Astrocyte (in vitro differentiated cells and primary cell): ENCODE results near the gene GGT5. TPM values are rescaled to one million over a fixed set of nuclear protein-coding genes. Genes with fewer than 3 reads are reported as not detected.
A peak's percentile ranks its signal among the peaks of the same experiment; 100 is the strongest.
"Not testable (repeated sequence)": the region's sequence is repeated elsewhere in the genome, so short reads cannot be mapped to it uniquely, and the experiment has no call there.

ENCODE experiments used
- DNase-seq: peaks from one replicate; pipeline ENCODE4 v3.0.0-alpha.2; 2010; ENCODE audit warnings: low read depth
- FAIRE-seq: peaks from 2 replicates; lab custom pipeline; 2011; peaks lifted over from hg19 to GRCh38; lab: Jason Lieb, UNC
- H2AFZ ChIP-seq: 2 replicates; pipeline ENCODE4 v1.6.0; 2012; ENCODE audit warnings: low read depth, low read length, inconsistent platforms
- H3K27ac ChIP-seq: 2 replicates; pipeline ENCODE4 v1.5.1; 2011; ENCODE audit warnings: low read depth, low read length, inconsistent platforms
- H3K27me3 ChIP-seq: 2 replicates; pipeline ENCODE4 v1.6.0; 2011; ENCODE audit warnings: low read length, inconsistent platforms; ENCODE audit not compliant: insufficient read depth
- H3K36me3 ChIP-seq: 2 replicates; pipeline ENCODE4 v1.5.1; 2011; ENCODE audit warnings: low read length, inconsistent platforms; ENCODE audit not compliant: insufficient read depth
- H3K4me1 ChIP-seq: 2 replicates; pipeline ENCODE4 v1.5.1; 2011; ENCODE audit warnings: low read length, inconsistent platforms; ENCODE audit not compliant: insufficient read depth
- H3K4me2 ChIP-seq: 2 replicates; pipeline ENCODE4 v1.6.0; 2012; ENCODE audit warnings: low read length, inconsistent platforms
- H3K4me3 ChIP-seq: 2 replicates; pipeline ENCODE4 v1.5.1; 2011; ENCODE audit warnings: low read depth, mild to moderate bottlenecking, low read length, inconsistent platforms; ENCODE audit not compliant: insufficient read depth
- H3K79me2 ChIP-seq: 2 replicates; pipeline ENCODE4 v1.6.0; 2012; ENCODE audit warnings: mild to moderate bottlenecking, low read length, inconsistent platforms; ENCODE audit not compliant: insufficient read depth
- H3K9ac ChIP-seq: 2 replicates; pipeline ENCODE4 v1.6.0; 2012; ENCODE audit warnings: mild to moderate bottlenecking, low read length, inconsistent platforms
- H3K9me3 ChIP-seq: 2 replicates; pipeline ENCODE4 v1.5.1; 2012; ENCODE audit warnings: low read depth, mild to moderate bottlenecking, low read length, inconsistent platforms; ENCODE audit not compliant: insufficient read depth
- H4K20me1 ChIP-seq: 2 replicates; pipeline ENCODE4 v1.6.0; 2012; ENCODE audit warnings: low read length, inconsistent platforms; ENCODE audit not compliant: insufficient read depth
- H3K27ac Mint-ChIP-seq: one replicate; pipeline ENCODE4 v1.8.0; 2021; ENCODE audit warnings: mild to moderate bottlenecking, mixed read lengths; ENCODE audit not compliant: unreplicated experiment
- H3K27me3 Mint-ChIP-seq: one replicate; pipeline ENCODE4 v1.8.0; 2021; ENCODE audit warnings: low read depth, mixed read lengths; ENCODE audit not compliant: unreplicated experiment
- H3K36me3 Mint-ChIP-seq: one replicate; pipeline ENCODE4 v1.8.0; 2021; ENCODE audit warnings: low read depth, mixed read lengths; ENCODE audit not compliant: unreplicated experiment
- H3K4me1 Mint-ChIP-seq: one replicate; pipeline ENCODE4 v1.8.0; 2021; ENCODE audit warnings: low read depth, mixed read lengths; ENCODE audit not compliant: unreplicated experiment
- H3K4me3 Mint-ChIP-seq: one replicate; pipeline ENCODE4 v1.8.0; 2021; ENCODE audit warnings: mild to moderate bottlenecking, moderate library complexity, mixed read lengths; ENCODE audit not compliant: unreplicated experiment
- H3K9me3 Mint-ChIP-seq: one replicate; pipeline ENCODE4 v1.8.0; 2021; ENCODE audit warnings: mild to moderate bottlenecking, mixed read lengths; ENCODE audit not compliant: unreplicated experiment
- CTCF ChIP-seq: IDR thresholded peaks from 2 replicates; pipeline ENCODE4 v1.5.1; 2011; ENCODE audit warnings: low read depth, mild to moderate bottlenecking, inconsistent platforms, low read length, moderate library complexity; ENCODE audit not compliant: insufficient read depth
- EZH2 ChIP-seq: IDR thresholded peaks from 2 replicates; pipeline ENCODE4 v1.6.1; 2012; ENCODE audit warnings: mild to moderate bottlenecking, low read length, inconsistent platforms; ENCODE audit not compliant: insufficient read depth
- total RNA-seq: library from RNA; stranded (reverse); gene quantifications from 2 replicates; pipeline ENCODE4 v1.2.1, GENCODE V29; 2021

The GGT5 gene
- total RNA-seq, 1 donor from 2014 or later, result 0.64 TPM

- H3K4me2 ChIP-seq, result no peak overlapping the region
- no peaks in the 10 kb centered on the region for H3K36me3 ChIP-seq
- no peak overlapping the region for H2AFZ ChIP-seq
- H4K20me1 ChIP-seq, result no peaks in the 10 kb centered on the region
- Mint-ChIP-seq H3K9me3 (peaks cover 2% of the 10 kb centered on the region), H3K36me3 (no peaks in the 10 kb centered on the region), H3K4me1 (peaks cover 40% of the 10 kb centered on the region), H3K4me3 (no peak overlapping the region), H3K27ac (peak overlapping the region; percentile 20), H3K27me3 (no peaks in the 10 kb centered on the region)
- no peaks in the 10 kb centered on the region for H3K9me3 ChIP-seq
- no peak overlapping the region for H3K9ac ChIP-seq
- no peak overlapping the region for H3K4me3 ChIP-seq
- no peaks in the 10 kb centered on the region for H3K79me2 ChIP-seq
- no peaks in the 10 kb centered on the region for H3K27me3 ChIP-seq
- no peak for DNase-seq
- FAIRE-seq, result no peak
- TF ChIP-seq EZH2, result no peak
- TF ChIP-seq CTCF, result no peak
- H3K4me1 ChIP-seq, result peaks cover 34% of the 10 kb centered on the region
- peak overlapping the region; percentile 25 for H3K27ac ChIP-seq
Observed at GRCh38 chr22:24205438-24206195, 39.3 kb downstream of the GGT5 start.

- H3K27ac ChIP-seq, H4K20me1 ChIP-seq, H3K4me3 ChIP-seq, H3K4me2 ChIP-seq, H3K79me2 ChIP-seq, H3K9ac ChIP-seq, H3K36me3 Mint-ChIP-seq, H2AFZ ChIP-seq, H3K36me3 ChIP-seq, FAIRE-seq, H3K4me3 Mint-ChIP-seq, H3K27me3 Mint-ChIP-seq, H3K9me3 Mint-ChIP-seq, DNase-seq, H3K9me3 ChIP-seq, H3K27me3 ChIP-seq: not testable (repeated sequence)
- H3K27ac Mint-ChIP-seq, result peak overlapping the region; percentile 47
- H3K4me1 ChIP-seq, result peaks cover 29% of the 10 kb centered on the region
- peaks cover 43% of the 10 kb centered on the region for H3K4me1 Mint-ChIP-seq
Observed at GRCh38 chr22:24203856-24204255, 41.0 kb downstream of the GGT5 start.

GRCh38 chr22:24201681-24202614 is 42.9 kb downstream of the GGT5 start:
- H3K27ac Mint-ChIP-seq, result no peak overlapping the region
- FAIRE-seq, result no peak

More at GRCh38 chr22:24201681-24202614, 42.9 kb downstream of the GGT5 start:
- Histone ChIP-seq H3K4me2 (no peak overlapping the region), H2AFZ (no peak overlapping the region), H3K79me2 (no peaks in the 10 kb centered on the region), H3K4me1 (peaks cover 17% of the 10 kb centered on the region), H4K20me1 (no peaks in the 10 kb centered on the region), H3K27me3 (no peaks in the 10 kb centered on the region), H3K4me3 (no peak overlapping the region), H3K27ac (no peak overlapping the region), H3K9ac (no peak overlapping the region), H3K9me3 (no peaks in the 10 kb centered on the region), H3K36me3 (no peaks in the 10 kb centered on the region)
- H3K27me3 Mint-ChIP-seq, result no peaks in the 10 kb centered on the region
- no peak overlapping the region for H3K4me3 Mint-ChIP-seq
- H3K9me3 Mint-ChIP-seq, result peaks cover 2% of the 10 kb centered on the region
- TF ChIP-seq CTCF, result no peak
- TF ChIP-seq EZH2, result no peak
- peaks cover 31% of the 10 kb centered on the region for H3K4me1 Mint-ChIP-seq
- H3K36me3 Mint-ChIP-seq, result no peaks in the 10 kb centered on the region
- peak; percentile 49 for DNase-seq
